Measurements from ENCODE around the gene LDAH. TPM values are rescaled to one million over a fixed set of nuclear protein-coding genes. Genes with fewer than 3 reads are reported as not detected.

The LDAH gene
- total and polyA plus RNA-seq, 2 experiments from 2014 or later: 13.2 to 27.6 TPM

DNA sequence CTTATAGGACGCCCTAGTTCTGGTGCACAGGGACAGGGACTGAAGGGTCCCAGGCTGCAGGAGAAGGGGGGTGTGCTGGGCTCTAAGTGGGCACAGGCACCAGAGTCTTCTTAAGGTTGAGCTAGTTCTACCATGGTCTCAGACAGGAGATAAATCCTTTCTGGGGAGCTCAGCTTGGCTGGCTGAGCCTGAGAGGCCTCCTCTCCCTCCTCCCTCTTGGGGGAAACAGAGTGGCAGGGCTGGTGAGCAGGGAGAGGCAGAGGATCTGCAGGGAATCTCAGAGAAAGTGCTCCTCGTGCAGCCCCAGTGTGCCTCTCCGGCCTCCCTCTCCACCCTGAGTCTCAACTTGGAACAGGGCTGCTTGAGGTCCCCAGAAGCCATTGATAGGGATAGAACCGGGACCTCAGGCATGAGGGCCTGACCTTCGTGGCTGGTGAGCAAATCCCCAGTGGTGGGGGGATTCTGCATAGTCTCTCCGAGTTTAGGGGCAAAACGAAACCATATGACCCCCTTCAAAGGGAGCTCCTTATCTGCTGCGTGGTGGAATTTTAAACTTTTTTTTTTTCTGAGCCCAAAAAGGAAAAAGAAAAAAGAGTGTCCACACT lies 153.9 kb downstream of the LDAH start:
- no peaks in the 10 kb centered on the region for H3K4me1 ChIP-seq (ENCODE audit: insufficient read depth)
- H3K9me3 ChIP-seq (ENCODE audit: low read depth): no peaks in the 10 kb centered on the region
- no peaks in the 10 kb centered on the region for H3K9me2 ChIP-seq (ENCODE audit: insufficient read depth)
- no peaks in the 10 kb centered on the region for H3K36me3 ChIP-seq (ENCODE audit: low read depth)
- H3K79me2 ChIP-seq (ENCODE audit: insufficient read depth): no peaks in the 10 kb centered on the region
- no peak for TF ChIP-seq EZH2phosphoT487 (IDR thresholded peaks at IDR 0.05; ENCODE audit: insufficient read depth, low read depth)
- no peak for TF ChIP-seq EZH2 (IDR thresholded peaks at IDR 0.05; ENCODE audit: insufficient read depth, poor library complexity, severe bottlenecking)
- no peak overlapping the region for H3K27ac ChIP-seq
- DNase-seq: no peak
- 65 to 70% methylated on average over 8 of the region's 8 CpGs for WGBS, 2 experiments (ENCODE audit: low coverage in 1 of 2, low lambda C conversion rate in 2 of 2, missing lambda C conversion rate in 2 of 2)
- H2AFZ ChIP-seq: no peak overlapping the region
- no peak overlapping the region for H3K4me2 ChIP-seq (ENCODE audit: unreplicated experiment)
- H3K27me3 ChIP-seq (replicated peaks; ENCODE audit: insufficient read depth): peaks cover 84% of the 10 kb centered on the region
- no peak overlapping the region for H3K4me3 ChIP-seq
- no peaks in the 10 kb centered on the region for H4K20me1 ChIP-seq (ENCODE audit: insufficient read depth)
- H3K9ac ChIP-seq: no peak overlapping the region
- H3F3A ChIP-seq (ENCODE audit: insufficient read depth): no peaks in the 10 kb centered on the region
- in situ Hi-C loops (cut with MboI): no loop called here

DNA sequence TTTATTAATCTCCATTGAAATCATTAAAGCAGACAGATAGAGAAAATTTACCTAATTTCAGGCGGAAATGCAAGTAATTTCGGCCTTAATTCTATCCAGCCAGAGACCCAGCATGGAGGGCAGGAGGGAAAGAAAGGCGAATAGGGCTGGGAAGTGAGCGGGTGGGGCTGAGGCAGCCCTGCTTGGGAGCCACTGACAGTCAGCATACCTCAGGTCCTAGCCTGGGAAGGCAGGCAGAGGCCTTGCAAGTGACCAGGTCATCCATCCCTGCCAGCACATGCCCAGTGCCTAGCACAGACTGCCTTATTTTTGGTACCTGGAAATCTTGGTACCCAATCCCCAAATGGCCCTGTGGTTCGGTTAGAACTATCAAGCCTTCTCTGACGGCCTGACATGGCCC lies 154.4 kb downstream of the LDAH start:
- Histone ChIP-seq H4K20me1 (ENCODE audit: insufficient read depth) (no peaks in the 10 kb centered on the region), H3K4me3 (no peak overlapping the region), H3K4me1 (ENCODE audit: insufficient read depth) (no peaks in the 10 kb centered on the region), H3K27ac (no peak overlapping the region), H3K79me2 (ENCODE audit: insufficient read depth) (no peaks in the 10 kb centered on the region), H3K36me3 (ENCODE audit: low read depth) (no peaks in the 10 kb centered on the region), H2AFZ (no peak overlapping the region), H3K9ac (no peak overlapping the region), H3K9me3 (ENCODE audit: low read depth) (no peaks in the 10 kb centered on the region), H3K27me3 (replicated peaks; ENCODE audit: insufficient read depth) (peaks cover 89% of the 10 kb centered on the region), H3F3A (ENCODE audit: insufficient read depth) (no peaks in the 10 kb centered on the region), H3K4me2 (ENCODE audit: unreplicated experiment) (no peak overlapping the region), H3K9me2 (ENCODE audit: insufficient read depth) (no peaks in the 10 kb centered on the region)
- WGBS, 2 experiments (ENCODE audit: low coverage in 1 of 2, low lambda C conversion rate in 2 of 2, missing lambda C conversion rate in 2 of 2): 77 to 79% methylated on average over 6 of the region's 6 CpGs
- no peak for DNase-seq
- in situ Hi-C loops (cut with MboI): no loop called here
- TF ChIP-seq EZH2phosphoT487 (IDR thresholded peaks at IDR 0.05; ENCODE audit: insufficient read depth, low read depth) (no peak), EZH2 (IDR thresholded peaks at IDR 0.05; ENCODE audit: insufficient read depth, poor library complexity, severe bottlenecking) (no peak)

GRCh38 chr2:20667531-20668401 lies 155.1 kb downstream of the LDAH start:
- Histone ChIP-seq H3K27me3 (replicated peaks; ENCODE audit: insufficient read depth) (peaks cover 94% of the 10 kb centered on the region), H3K36me3 (ENCODE audit: low read depth) (no peaks in the 10 kb centered on the region), H3K4me2 (ENCODE audit: unreplicated experiment) (no peak overlapping the region), H3K79me2 (ENCODE audit: insufficient read depth) (no peaks in the 10 kb centered on the region), H3K4me1 (ENCODE audit: insufficient read depth) (no peaks in the 10 kb centered on the region), H4K20me1 (ENCODE audit: insufficient read depth) (no peaks in the 10 kb centered on the region), H3K9me3 (ENCODE audit: low read depth) (no peaks in the 10 kb centered on the region), H3K9me2 (ENCODE audit: insufficient read depth) (no peaks in the 10 kb centered on the region), H3K27ac (no peak overlapping the region), H3K4me3 (0 out of 2 replicates have a peak overlapping the region, but pooled peaks have one; percentile 18), H3K9ac (no peak overlapping the region), H2AFZ (no peak overlapping the region), H3F3A (ENCODE audit: insufficient read depth) (no peaks in the 10 kb centered on the region)
- 42 to 54% methylated on average over 28 to 39 of the region's 39 CpGs for WGBS, 2 experiments (ENCODE audit: low coverage in 1 of 2, low lambda C conversion rate in 2 of 2, missing lambda C conversion rate in 2 of 2)
- DNase-seq: no peak
- in situ Hi-C loops (cut with MboI): no loop called here
- TF ChIP-seq EZH2 (IDR thresholded peaks at IDR 0.05; ENCODE audit: insufficient read depth, poor library complexity, severe bottlenecking): peak; percentile 82
- no peak for TF ChIP-seq EZH2phosphoT487 (IDR thresholded peaks at IDR 0.05; ENCODE audit: insufficient read depth, low read depth)

- Histone ChIP-seq H4K20me1 (ENCODE audit: insufficient read depth) (no peaks in the 10 kb centered on the region), H3K27me3 (replicated peaks; ENCODE audit: insufficient read depth) (peaks cover 94% of the 10 kb centered on the region), H3K79me2 (ENCODE audit: insufficient read depth) (no peaks in the 10 kb centered on the region), H3K9me3 (ENCODE audit: low read depth) (no peaks in the 10 kb centered on the region), H3K4me2 (ENCODE audit: unreplicated experiment) (no peak overlapping the region), H3K4me1 (ENCODE audit: insufficient read depth) (no peaks in the 10 kb centered on the region), H3K27ac (no peak overlapping the region), H3F3A (ENCODE audit: insufficient read depth) (no peaks in the 10 kb centered on the region), H3K9ac (no peak overlapping the region), H3K36me3 (ENCODE audit: low read depth) (no peaks in the 10 kb centered on the region), H3K9me2 (ENCODE audit: insufficient read depth) (no peaks in the 10 kb centered on the region), H2AFZ (no peak overlapping the region), H3K4me3 (0 out of 2 replicates have a peak overlapping the region, but pooled peaks have one; percentile 38)
- in situ Hi-C loops (cut with MboI): no loop called here
- DNase-seq: peak; percentile 58
- WGBS, 2 experiments (ENCODE audit: low coverage in 1 of 2, low lambda C conversion rate in 2 of 2, missing lambda C conversion rate in 2 of 2): 3% methylated on average over 21 of the region's 62 CpGs; no CpG with 5 or more reads in 1 of the 2 experiments
- no peak for TF ChIP-seq EZH2phosphoT487 (IDR thresholded peaks at IDR 0.05; ENCODE audit: insufficient read depth, low read depth)
- TF ChIP-seq EZH2 (IDR thresholded peaks at IDR 0.05; ENCODE audit: insufficient read depth, poor library complexity, severe bottlenecking): no peak
Measured at GRCh38 chr2:20667151-20667530, 155.8 kb downstream of the LDAH start.

Measured in GM23248 (cell line).